Pancreas (tissue), 10 donors: ENCODE measurements around the gene LRIG1. TPM values are rescaled to one million over a fixed set of nuclear protein-coding genes. Genes with fewer than 3 reads are reported as not detected.
A peak's percentile ranks its signal among the peaks of the same experiment; 100 is the strongest.

Source experiments
- ATAC-seq, 4 donors: fragments of 200-7000 bp; cut with Tn5 transposase; one replicate each; pipeline versions ENCODE4 v1.8.0 to v1.9.1; 2020; ENCODE audit warnings: mild to moderate bottlenecking in 4 of 4, moderate library complexity in 4 of 4
- DNase-seq, 6 donors: peaks; one replicate each; pipeline ENCODE4 v3.0.0-alpha.2; 2020
- FAIRE-seq: peaks from 2 replicates; lab custom pipeline; 2012; peaks lifted over from hg19 to GRCh38; lab: Jason Lieb, UNC
- H3K27ac ChIP-seq, 4 donors: fragments of 200-600 bp; sonication (generic); 1 replicate in 3 of 4; 2 replicates in 1 of 4; pipeline versions ENCODE4 v1.5.0 to v1.8.0; 2020
- H3K27me3 ChIP-seq, 4 donors: fragments of 200-600 bp; one replicate each; pipeline ENCODE4 v1.8.0; 2021
- H3K36me3 ChIP-seq, 3 donors: fragments of 200-600 bp; sonication (generic) in 1 of 3; one replicate each; pipeline versions ENCODE4 v1.5.0 to v1.8.0; 2020 to 2021
- H3K4me1 ChIP-seq, 3 donors: fragments of 200-600 bp; one replicate each; pipeline ENCODE4 v1.8.0; 2021
- H3K4me3 ChIP-seq, 4 donors: fragments of 200-600 bp; sonication (generic) in 2 of 4; one replicate each; pipeline versions ENCODE4 v1.5.0 to v1.8.0; 2020 to 2021
- H3K9me3 ChIP-seq, 4 donors: fragments of 200-600 bp; one replicate each; pipeline ENCODE4 v1.8.0; 2021
- WGBS, 2 donors: extraction: QIAGEN DNeasy Blood & Tissue Kit; methylation state at CpG; one replicate each; pipeline ENCODE4 v1.1.7; 2013; 5-methylcytosine and 5-hydroxymethylcytosine counted together
- intact Hi-C, 3 donors: fragments of 100-400 bp; cut with DNase I; formaldehyde crosslinking; loops; one replicate each; pipeline versions ENCODE4 v1.11.1 to v1.14.2; 2022
- polyA plus RNA-seq, 2 donors: library from polyadenylated mRNA; stranded (reverse); fragments of 200-250 nt; gene quantifications; one replicate each; pipeline ENCODE4 v1.2.3, GENCODE V29; 2013
- total RNA-seq, 6 donors: library from RNA; stranded (reverse); fragmentation: NEBNext Ultra II Directional in 4 of 6; extraction: Animal tissue kit (Norgen Biotek cat#: 25700) in 4 of 6; gene quantifications; one replicate each; pipeline versions ENCODE4 v1.2.1 to v1.2.4, GENCODE V29; 2021 to 2023
- TF ChIP-seq, protein P1 (sequence below), 4 donors: fragments of 200-600 bp; sonication (generic) in 3 of 4; IDR thresholded peaks; one replicate each; pipeline versions ENCODE4 v1.5.0 to v1.8.0; 2021; ENCODE audit warnings: antibody characterized with exemption in 4 of 4
- donor health status: healthy with polysubstance abuse.
- donor health status: DM: no; HTN: no; CAD: no; lungs with moderate emphysema.
- donor health status: DM: no; HTN: no; CAD: no.
- donor health status: control.
- donor health status: control.
- donor health status: Bipolar disorder and iron deficiency.
- donor health status: DM: yes; HTN: yes; CAD: no.
- donor health status: DM: no; HTN: no; CAD: no.
- donor health status: DM: no; HTN: no; CAD: no.
- donor health status: DM: yes; HTN: yes; CAD: no.

The LRIG1 gene
- total and polyA plus RNA-seq, 8 donors = 32.7 to 104 (median 68.0) TPM

DNA sequence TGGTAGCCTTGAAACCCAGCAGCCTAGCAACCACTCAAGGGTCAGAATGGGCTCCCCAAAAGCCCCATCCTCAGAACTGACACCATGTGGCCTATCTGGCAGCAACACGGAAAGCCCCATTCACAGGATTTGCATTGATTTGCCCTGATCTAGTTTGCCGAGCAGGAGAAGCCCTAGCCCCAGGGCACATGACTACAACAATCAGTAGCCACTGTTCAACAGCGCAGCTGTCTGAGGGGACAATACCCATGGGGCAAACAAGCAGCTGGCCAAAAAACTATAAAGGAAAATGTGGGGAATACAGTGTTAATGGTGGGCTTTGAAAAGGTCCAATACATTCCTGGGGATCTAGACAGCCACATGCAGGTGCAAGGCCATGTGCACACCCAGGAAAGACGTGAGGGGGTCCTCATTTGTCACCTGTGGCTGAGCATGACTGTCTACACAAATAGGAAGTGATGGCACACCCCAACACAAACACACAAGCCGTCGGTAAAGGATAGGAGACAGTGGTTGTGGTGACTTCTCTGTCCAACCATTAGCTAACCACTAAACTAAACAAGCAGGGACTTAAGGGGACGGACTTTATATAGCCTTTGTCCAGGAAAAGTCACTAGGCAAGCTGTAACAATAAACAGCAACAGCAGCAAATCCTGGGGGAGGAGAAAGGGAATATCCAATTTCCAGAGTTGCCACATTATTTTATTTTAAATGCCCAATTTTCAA is 113.7 kb downstream of the LRIG1 start:
- FAIRE-seq (no peak), ATAC-seq (no peak), DNase-seq (no peak)
- 90 to 92% methylated on average over 7 of the region's 7 CpGs for WGBS, 2 donors
- H3K4me1 ChIP-seq = peaks cover 0 to 13% (median 0%) of the 10 kb centered on the region in 3 donors
- intact Hi-C loops = no loop called here
- H3K27me3 ChIP-seq = no peaks in the 10 kb centered on the region
- H3K36me3 ChIP-seq = peaks cover 4 to 66% (median 34%) of the 10 kb centered on the region in 3 donors
- no peaks in the 10 kb centered on the region for H3K9me3 ChIP-seq
- TF ChIP-seq, protein P1, sequence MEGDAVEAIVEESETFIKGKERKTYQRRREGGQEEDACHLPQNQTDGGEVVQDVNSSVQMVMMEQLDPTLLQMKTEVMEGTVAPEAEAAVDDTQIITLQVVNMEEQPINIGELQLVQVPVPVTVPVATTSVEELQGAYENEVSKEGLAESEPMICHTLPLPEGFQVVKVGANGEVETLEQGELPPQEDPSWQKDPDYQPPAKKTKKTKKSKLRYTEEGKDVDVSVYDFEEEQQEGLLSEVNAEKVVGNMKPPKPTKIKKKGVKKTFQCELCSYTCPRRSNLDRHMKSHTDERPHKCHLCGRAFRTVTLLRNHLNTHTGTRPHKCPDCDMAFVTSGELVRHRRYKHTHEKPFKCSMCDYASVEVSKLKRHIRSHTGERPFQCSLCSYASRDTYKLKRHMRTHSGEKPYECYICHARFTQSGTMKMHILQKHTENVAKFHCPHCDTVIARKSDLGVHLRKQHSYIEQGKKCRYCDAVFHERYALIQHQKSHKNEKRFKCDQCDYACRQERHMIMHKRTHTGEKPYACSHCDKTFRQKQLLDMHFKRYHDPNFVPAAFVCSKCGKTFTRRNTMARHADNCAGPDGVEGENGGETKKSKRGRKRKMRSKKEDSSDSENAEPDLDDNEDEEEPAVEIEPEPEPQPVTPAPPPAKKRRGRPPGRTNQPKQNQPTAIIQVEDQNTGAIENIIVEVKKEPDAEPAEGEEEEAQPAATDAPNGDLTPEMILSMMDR (IDR thresholded peaks at IDR 0.05) = no peak
- no peak overlapping the region for H3K4me3 ChIP-seq
- H3K27ac ChIP-seq = no peak overlapping the region

DNA sequence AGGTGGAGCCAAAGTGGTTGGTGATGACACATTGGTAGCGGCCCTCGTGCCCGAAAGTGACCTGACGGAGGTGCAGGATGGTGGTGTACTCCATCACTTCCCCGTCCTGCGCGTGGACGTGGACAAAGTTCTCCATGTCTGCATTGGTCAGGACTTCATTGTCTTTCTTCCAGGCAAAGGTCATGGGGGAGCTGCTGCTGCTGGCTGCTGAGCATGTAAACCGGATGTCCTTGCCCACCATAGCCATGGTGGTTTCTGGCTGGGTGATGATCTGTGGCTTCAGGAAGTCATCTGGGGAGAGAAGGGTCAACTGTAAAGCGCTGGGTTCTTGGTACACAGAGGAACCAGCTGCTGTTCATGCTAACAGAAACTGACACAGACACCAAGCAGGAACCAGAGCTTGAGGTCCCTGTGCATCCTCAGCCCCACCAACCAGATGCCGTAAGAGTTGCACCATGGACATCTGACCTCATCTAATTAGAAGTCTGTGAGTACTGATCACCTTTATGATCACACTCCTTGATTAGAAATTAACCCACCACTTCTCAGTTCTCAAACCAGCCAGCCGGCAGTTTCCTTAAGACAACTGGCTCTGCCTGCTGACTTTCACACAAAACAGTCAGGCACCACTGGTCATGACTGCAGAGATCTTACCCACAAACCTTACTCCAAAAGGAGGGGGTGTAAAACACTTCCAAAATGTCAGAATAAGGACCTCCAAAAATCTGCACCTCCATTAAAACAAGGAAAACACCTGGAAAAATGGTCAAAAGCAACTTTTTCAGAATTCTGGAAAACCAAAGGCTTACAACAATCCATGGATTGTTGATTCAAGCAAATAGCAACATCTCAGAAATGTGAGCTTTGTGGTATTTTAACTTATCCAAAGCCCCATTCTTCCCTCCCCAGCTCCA is 114.6 kb downstream of the LRIG1 start:
- Histone ChIP-seq H3K36me3 (peaks cover 4 to 66% (median 41%) of the 10 kb centered on the region in 3 donors), H3K27me3 (no peaks in the 10 kb centered on the region), H3K4me3 (no peak overlapping the region), H3K4me1 (peaks cover 0 to 5% (median 0%) of the 10 kb centered on the region in 3 donors), H3K27ac (no peak overlapping the region), H3K9me3 (no peaks in the 10 kb centered on the region)
- intact Hi-C loops = no loop called here
- TF ChIP-seq, protein P1 (IDR thresholded peaks at IDR 0.05) = no peak
- FAIRE-seq = no peak
- ATAC-seq = no peak
- WGBS, 2 donors = 96 to 97% methylated on average over 12 of the region's 12 CpGs
- DNase-seq = no peak

DNA sequence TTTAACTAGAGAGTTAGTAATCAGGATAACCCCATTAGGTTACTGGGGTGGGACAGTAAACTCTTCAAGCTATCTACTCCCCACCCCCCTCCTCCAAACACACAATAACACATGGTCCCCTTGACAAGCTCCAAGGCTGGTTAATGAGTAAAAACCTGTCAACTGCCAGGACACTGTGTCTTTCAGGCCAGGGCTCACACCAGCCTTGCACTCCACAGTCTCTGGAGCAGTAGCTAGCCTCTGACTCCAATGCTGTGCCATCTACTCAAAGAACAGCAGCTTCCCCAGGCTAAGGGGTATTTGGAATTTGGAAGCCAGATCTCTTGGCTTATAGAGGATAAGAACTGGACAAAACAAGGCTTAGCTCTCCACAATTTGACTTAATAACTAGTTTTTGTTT is 115.8 kb downstream of the LRIG1 start:
- Histone ChIP-seq H3K27me3 (no peaks in the 10 kb centered on the region), H3K27ac (no peak overlapping the region), H3K4me3 (no peak overlapping the region), H3K4me1 (peaks cover 0 to under 1% (median 0%) of the 10 kb centered on the region in 3 donors), H3K9me3 (no peaks in the 10 kb centered on the region), H3K36me3 (peaks cover 4 to 73% (median 53%) of the 10 kb centered on the region in 3 donors)
- intact Hi-C loops = no loop called here
- DNase-seq (no peak), FAIRE-seq (no peak), ATAC-seq (peak in 2 of 4 donors; percentile 19 to 28)
- TF ChIP-seq, protein P1 (IDR thresholded peaks at IDR 0.05) = no peak

DNA sequence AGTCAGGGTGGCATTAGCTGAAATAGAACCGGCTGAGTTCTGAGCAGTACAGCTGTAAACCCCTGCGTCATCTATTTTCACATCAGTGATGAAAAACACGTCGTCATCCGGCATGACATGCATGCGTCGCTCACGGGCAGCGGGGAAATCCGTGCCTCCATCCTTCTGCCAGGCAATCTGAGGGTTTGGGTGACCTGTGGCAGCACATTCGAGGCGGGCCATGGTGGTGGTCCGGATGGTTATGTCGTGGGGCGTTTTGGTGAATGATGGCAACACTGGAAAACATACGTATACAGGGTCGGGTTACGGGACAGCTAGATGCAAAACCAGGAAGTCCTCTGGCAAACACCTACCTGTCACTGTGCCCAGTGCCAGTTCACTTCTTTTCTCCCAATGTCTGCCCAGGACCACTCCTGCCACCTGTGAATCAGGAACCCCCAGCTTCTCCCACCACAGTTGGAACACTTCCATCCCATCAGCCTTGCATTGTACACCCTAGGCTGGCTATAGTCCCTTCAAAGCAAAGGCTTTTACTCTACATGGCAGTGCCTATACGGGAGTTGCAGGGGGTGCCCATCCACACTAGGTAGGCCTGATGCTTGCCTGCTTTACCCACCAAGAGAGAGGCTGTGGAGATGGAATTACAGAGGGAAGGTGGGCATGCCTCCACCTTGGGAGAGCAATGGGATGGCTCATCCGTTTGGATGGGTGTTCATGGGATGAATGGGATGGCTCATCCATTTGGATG is 116.7 kb downstream of the LRIG1 start:
- DNase-seq = no peak
- ATAC-seq = no peak
- H3K27ac ChIP-seq = no peak overlapping the region
- H3K27me3 ChIP-seq = no peaks in the 10 kb centered on the region
- TF ChIP-seq, protein P1 (IDR thresholded peaks at IDR 0.05) = no peak
- 90 to 91% methylated on average over 20 of the region's 20 CpGs for WGBS, 2 donors
- no peaks in the 10 kb centered on the region for H3K4me1 ChIP-seq
- no peak overlapping the region for H3K4me3 ChIP-seq
- H3K9me3 ChIP-seq = no peaks in the 10 kb centered on the region
- intact Hi-C loops = no loop called here
- FAIRE-seq = no peak
- H3K36me3 ChIP-seq = peaks cover 4 to 82% (median 55%) of the 10 kb centered on the region in 3 donors
